HG02571 (cell line): ENCODE results near the gene HDAC10.

Experiments
- ATAC-seq: cut with Tn5 transposase; IDR thresholded peaks from one replicate; pipeline ENCODE4 v1.9.1; 2021; ENCODE audit warnings: mild to moderate bottlenecking, moderate library complexity; ENCODE audit not compliant: unreplicated experiment

The HDAC10 gene

GRCh38 chr22:50242406-50242949, 8.6 kb downstream of the HDAC10 start:
- no peak for ATAC-seq

- ATAC-seq, result no peak
Measured at GRCh38 chr22:50238755-50239154, 12.3 kb downstream of the HDAC10 start.

GRCh38 chr22:50236731-50237409, 14.2 kb downstream of the HDAC10 start:
- no peak for ATAC-seq

- ATAC-seq, result no peak
Measured at GRCh38 chr22:50233223-50233622, 17.8 kb downstream of the HDAC10 start.

DNA sequence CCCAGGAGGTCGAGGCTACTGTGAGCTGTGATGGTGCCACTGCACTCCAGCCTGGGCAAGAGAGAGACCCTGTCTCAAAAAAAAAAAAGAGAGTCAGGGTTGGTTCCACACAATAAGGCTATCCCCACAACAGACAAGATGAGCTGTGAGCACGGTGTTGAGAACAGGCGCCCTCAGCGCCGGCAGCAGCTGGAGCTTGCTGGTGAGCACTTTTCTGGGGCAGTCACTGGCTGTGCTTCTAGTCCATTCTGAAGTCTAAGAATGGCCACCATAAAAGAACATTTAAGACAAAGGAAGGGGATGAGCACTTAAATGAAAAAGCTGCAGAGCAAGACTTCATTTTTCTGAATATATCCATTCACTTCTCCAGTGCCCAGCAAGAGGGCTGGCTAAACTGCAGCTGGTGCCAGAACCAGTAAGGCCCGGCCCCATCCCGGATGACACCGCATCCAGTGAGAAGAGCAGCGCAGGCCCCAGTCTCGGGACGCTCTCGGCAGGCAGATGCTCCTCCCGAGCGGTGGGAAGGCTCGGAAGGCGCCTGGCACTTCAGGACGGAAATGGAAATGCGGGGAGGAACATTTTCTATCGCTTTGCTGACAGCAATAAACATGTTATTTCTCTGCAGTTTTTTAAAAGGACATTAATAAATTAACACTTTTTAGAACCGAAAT, 18.4 kb downstream of the HDAC10 start:
- ATAC-seq, result no peak

DNA sequence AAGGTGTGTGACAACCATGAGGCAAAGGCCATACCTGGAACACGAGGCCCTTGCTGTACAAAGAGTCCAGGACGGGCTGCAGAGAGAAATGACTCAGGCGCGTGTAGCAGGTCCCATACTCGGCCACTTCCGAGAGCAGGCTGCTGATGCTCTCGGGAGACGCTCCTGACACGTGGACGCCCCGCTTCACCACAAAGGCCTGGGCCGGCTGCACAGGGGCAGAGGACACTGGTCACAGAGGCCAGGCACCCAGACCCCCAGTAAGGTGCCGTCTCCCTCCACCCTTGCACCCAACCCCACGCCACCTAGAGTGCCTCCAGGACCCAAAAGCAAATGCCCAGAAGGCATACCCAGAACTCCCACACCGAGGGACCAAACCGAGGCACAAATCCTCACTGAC, 21.7 kb downstream of the HDAC10 start:
- ATAC-seq, result no peak

- no peak for ATAC-seq
Measured at GRCh38 chr22:50228366-50228765, 22.7 kb downstream of the HDAC10 start.

GRCh38 chr22:50227579-50228215, 23.4 kb downstream of the HDAC10 start:
- ATAC-seq, result no peak

GRCh38 chr22:50226875-50227165, 24.2 kb downstream of the HDAC10 start:
- ATAC-seq, result no peak

GRCh38 chr22:50226063-50226874, 24.8 kb downstream of the HDAC10 start:
- no peak for ATAC-seq

- no peak for ATAC-seq
Measured at GRCh38 chr22:50225200-50225969, 25.7 kb downstream of the HDAC10 start.

DNA sequence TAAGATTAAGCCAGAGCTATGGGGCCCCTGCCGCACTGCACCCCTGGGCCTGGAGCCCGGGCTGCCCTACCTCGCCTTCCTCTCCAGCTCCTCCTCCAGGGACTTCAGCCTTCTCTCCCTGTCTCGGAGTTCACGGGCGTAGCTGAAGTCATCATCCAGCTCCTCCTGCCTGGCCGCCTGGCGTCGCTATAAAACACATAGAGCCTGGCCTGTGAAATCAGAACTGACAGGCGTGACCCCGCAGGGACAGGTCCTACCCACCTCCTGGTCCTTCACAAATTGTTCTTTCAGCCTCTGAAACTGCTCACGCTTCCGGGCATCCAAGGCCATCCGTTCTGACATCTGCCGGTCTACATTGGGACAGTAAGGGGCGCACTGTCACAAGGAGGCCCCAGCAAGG, 27.0 kb downstream of the HDAC10 start:
- ATAC-seq, result no peak

DNA sequence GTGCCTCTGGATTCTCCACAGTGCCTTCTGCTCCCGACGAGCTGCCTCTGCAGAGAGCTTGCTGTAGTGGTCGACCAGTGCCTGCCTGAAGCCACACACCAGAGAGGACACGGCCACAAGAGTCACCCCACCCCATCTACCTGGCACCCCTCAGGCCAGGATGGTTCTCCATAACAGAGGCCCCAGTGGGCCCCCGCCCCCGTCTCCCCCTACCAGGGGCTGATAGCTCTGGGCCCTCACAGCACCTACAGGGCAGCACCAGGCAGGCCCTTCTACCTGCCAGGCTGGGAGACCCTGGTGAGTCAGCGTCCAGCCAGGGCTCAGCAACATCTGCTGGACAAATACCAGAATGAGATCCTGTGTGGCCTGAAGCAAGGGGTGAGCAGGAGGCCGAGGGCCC, 28.6 kb downstream of the HDAC10 start:
- ATAC-seq, result no peak

GRCh38 chr22:50221410-50222300, 29.4 kb downstream of the HDAC10 start:
- no peak for ATAC-seq

DNA sequence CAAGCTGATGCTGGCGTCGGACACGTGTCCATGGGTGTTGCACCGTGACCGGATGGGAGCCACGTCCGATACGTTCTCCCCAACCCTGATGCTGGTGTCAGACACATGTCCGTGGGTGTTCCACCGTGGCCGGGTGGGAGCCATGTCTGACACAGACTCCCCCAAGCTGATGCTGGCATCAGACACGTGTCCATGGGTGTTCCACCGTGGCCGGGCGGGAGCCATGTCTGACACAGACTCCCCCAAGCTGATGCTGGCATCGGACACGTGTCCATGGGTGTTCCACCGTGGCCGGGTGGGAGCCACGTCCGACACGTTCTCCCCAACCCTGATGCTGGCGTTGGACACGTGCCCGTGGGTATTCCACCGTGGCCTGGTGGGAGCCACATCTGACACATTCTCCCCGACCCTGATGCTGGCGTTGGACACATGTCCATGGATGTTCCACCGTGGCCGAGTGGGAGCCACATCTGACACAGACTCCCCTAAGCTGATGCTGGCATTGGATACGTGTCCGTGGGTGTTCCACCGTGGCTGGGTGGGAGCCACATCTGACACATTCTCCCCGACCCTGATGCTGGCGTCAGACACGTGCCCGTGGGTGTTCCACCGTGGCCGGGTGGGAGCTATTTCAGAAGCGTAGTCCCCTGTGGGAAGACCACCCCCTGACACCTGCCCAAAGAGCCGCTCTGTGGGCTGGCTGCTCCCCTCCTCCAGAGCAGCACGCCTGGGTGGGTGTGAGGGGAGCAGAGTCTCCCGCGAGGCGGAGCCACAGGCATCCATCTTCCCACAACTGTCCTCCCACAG, 30.3 kb downstream of the HDAC10 start:
- ATAC-seq, result no peak

- ATAC-seq, result no peak
Measured at GRCh38 chr22:50219800-50220602, 31.1 kb downstream of the HDAC10 start.

- no peak for ATAC-seq
Measured at GRCh38 chr22:50218996-50219727, 31.9 kb downstream of the HDAC10 start.
